HG03196 (cell line): ENCODE data around the gene TWIST2.

Experiments used
- ATAC-seq: cut with Tn5 transposase; IDR thresholded peaks from one replicate; pipeline ENCODE4 v1.9.1; 2021; ENCODE audit not compliant: unreplicated experiment

TWIST2 gene

DNA sequence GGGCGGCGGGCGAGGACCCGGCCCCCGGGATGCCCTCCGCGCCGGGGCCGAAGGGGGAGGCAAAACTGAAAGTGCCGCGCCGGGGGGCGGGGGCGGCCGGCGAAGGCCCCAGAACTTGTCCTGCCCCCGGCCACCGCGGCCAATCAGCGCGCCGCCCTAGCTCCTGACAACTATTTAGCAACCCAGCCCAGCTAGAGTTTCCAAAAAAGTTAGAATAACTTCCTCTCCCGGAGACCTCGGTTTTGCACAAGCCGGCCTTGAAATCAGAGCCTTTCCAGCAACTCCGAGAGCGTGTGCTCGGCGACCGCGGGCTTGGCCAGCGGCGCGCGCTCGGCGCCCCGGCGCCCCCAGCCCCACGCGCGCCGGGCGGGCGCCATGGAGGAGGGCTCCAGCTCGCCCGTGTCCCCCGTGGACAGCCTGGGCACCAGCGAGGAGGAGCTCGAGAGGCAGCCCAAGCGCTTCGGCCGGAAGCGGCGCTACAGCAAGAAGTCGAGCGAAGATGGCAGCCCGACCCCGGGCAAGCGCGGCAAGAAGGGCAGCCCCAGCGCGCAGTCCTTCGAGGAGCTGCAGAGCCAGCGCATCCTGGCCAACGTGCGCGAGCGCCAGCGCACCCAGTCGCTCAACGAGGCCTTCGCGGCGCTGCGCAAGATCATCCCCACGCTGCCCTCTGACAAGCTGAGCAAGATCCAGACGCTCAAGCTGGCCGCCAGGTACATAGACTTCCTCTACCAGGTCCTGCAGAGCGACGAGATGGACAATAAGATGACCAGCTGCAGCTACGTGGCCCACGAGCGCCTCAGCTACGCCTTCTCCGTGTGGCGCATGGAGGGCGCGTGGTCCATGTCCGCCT is at the start of gene TWIST2:
TSS of gene TWIST2 (plus strand) at position 245 of the 850 bp plus-strand sequence. CDS start at position 376, 131 bp downstream.
- no peak for ATAC-seq

DNA sequence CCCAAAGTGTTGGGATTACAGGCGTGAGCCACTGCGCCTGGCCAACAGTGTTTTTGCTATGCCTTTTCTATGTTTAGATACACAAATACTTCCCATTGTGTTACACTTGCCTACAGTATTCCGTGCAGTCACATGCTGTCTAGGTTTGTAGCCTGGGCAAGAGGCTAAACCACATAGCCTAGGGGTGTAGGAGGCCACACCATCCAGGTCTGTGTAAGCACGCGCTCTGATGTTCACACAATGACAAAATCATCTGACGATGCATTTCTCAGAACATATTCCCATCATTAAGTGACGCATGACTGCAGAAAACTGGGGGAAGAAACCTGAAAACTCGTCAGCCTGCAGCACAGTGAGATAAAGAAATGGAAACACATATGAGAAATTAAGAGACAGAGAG is 46.1 kb upstream of the TWIST2 start:
- ATAC-seq, result no peak

DNA sequence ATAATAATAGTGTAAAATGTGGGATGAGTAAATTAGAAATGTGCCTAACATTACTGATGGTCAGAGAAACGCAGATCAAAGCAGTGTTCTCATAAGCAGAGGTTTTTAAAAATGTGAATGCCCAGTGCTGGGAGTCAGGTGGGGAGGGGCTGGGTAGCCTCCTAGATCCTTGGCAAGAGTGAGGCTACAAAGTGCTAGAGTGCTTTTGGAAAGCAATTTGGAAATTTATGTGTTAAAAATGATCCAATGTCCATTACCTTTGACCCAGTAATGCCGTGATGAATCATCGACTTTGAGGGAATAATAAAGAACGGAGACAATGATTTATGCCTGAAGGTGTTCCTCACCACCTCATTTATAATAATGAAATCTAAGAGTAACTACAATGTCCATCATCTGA is 44.9 kb upstream of the TWIST2 start:
- ATAC-seq, result no peak

DNA sequence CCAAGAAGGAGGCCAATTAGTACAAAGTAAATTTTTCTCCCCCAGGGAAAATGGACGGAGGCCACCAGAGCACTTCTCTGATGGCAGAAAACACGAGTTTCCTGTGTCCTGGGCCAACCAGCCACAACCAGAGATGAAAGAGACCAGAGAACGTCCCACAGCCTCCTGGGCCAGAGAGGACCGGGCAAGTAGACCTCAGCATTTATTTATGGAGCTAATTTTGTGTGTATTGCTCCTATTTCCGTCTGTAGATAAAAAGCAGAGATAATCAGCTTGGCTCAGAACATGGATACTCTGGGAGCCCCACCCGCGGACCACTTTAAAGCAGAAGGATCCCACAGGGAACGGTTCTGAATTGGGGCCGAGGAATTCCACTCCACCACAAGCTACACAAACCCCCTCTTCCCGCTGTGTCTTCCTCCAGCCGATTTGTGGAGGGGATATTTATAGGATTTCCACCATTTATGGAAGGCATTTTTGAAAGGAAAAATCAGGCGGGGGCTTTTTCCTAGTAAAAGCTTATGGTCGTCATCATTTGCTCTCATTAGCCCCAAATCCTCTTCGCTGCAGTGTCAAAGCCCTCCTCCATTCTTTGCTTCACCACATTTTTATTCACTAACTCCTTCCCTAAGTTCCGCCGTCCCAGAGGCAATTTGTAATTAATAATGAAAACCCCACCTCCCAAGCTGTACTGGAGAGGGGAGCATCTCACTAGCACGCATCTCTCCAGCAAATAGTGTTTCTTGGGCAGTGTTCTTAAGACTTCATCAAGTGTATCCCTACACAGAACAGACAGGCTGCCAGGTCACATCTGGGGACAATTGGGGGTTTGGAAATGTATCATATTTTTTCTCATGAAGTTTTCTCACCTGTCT is 43.7 kb upstream of the TWIST2 start:
- no peak for ATAC-seq

DNA sequence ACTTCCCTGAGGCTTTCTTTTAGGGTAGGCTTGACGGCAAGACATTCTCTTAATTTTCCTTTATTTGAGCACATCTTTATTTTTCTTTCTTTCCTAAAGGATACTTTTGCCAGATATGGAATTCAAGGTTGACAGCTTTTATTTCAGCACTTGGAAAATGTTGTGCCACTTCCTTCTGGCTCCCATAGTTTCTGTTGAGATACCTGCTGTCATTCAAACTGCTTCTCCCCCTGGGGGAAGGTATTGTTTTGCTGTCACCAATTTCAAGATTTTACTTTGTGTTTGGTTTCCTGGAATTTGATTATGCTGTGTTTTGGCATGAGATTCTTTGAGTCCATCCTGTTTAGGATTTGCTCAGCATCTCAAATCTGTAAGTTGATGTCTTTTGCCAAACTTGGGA is 39.1 kb upstream of the TWIST2 start:
- ATAC-seq, result no peak

DNA sequence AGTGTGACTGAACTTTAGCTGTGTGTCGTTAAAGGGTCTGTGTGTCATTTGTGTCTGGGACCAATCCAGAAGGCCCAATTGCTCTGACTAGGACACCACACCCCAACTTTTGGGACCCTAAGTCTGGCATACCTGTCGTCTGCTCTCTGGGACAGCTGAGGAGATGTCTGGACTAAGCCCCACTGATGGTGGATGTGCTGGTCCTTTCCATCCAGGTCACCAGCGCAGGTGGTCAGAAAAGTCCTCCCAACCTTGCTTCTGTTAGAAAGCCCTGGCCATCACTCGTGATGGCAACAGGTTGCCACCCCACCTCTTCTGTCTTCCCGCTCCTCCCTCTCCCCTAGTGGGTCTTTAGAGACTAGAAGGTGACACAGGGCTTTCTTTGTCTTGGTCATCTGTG is 37.6 kb upstream of the TWIST2 start:
- no peak for ATAC-seq

DNA sequence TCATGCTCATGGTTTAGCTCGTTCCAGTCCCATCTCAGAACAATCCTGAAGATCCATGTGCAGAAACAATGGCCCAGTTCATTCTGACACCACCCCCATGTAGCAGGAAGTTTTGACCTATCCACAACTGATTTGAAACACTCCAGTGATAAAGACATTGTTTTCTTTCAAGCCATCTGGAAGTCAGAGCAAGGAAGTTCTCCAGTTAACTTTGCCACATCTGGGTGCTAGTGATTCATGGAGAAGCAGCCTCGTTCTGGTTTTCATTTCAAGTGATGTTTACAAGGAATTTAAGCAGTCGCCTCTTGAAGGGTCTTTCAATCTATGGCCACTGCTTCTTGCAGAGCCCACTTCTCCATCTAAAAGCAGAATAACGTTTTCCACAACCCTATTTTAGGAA is 36.6 kb upstream of the TWIST2 start:
- no peak for ATAC-seq

DNA sequence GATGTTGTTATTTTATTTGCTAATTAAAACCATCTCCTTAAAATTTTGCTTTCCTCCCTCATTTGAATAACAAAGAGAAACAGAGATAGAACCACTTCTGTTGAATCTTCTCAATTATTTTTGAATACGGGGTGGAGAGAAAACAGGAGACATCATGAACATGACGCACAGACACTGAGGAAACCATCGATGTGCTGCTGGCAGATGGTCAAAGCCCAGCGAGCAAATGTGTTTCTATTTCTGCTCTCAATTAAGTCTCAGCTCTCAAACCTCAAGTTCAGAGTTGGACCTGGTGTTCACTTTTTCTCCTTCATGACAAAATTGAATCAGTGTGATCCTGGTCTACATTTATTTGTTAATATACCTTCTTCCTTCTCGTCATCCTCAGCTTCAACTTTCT is 36.1 kb upstream of the TWIST2 start:
- no peak for ATAC-seq

DNA sequence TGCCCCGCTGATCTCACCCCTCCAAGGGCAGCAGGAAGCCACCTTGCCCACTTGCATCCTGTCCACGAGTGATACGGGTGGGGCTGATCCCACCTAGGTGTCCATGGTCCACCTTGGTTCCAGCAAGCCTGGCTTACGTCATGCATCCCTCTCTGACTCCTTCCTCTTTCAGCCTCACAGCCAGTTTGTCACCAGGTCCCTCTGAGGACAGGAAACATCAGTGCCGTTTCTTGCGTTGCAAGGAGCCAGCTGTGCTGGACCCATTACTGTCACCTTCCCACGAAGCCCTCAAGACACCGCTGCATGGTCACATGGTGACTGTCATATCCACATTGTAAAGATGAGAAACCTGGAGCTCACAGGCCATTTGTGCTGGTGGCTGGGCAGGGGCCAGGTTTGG is 34.8 kb upstream of the TWIST2 start:
- no peak for ATAC-seq

DNA sequence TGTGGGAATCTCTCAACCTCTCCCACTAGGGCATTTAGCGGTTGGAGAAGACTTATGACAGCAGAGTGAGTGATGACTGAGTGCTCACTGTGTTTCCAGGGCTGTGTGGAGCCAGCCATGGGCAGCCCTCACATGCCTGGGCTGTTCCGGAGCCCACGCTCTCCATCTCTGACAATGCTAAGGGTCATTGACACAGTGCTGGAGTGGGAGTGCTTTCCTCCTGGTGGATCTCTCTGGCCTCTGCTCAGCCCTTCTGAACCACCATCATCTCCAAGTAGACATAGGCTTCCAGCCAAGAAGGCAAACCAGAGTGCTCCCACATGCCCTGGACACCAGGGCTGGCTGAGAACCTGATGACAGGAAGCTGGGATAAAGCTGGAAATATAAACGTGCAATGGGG is 33.1 kb upstream of the TWIST2 start:
- ATAC-seq, result no peak

DNA sequence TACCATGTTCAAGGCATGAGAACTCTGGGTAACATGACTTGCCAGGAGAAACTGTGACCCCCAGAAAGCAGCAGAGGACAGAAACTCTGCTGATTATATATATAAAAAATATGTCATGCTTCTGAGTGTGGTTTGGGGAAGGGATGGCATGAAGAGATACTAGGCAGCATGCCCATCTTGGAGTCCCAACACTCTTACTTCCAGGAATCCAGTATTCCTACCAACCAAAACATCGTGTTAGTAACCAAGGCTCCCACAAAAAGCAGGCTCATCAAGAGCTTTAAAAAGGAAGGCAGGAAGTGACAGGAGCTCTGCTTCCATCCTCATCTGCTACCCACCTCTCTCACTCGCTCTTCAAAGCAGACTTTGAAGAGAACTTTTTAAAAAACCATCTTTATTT is 31.6 kb upstream of the TWIST2 start:
- ATAC-seq, result no peak

DNA sequence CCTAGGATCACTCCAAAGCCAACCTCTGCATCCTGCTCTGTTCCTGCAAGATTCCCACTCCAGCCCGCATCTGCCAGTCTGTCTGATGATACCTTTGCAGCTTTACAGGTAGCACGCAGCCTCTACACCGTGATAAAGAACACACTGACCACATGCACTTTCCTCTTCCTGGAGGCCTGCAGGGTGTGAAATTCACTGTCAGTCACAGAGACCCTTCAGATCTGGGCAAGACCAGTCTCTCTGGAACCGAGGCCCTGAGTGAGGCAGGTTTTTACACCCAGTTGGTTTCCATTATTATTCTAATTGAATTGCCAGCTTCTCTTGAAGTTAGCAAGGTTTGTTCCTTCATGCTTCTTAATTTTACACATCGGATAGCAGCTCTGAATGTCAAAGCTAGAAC is 30.5 kb upstream of the TWIST2 start:
- no peak for ATAC-seq

DNA sequence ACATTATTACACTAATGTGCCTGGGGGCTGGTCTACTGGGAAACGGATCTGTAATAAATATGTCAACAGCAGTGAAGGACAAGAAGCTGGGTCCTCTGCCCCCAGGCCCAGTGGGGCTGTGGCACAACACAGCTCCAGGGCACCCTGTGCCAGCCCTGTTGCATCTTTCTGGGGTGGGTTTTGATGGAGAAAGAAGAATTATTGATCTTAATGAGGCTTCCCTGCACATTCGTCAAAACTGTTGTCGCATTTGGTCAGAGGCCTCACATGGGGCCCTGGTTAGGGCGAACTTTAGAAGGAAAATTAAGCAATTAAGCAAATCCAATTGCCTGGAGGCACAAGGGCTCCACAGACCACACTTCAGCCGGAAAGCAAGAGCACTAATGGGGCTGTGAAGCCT is 30.0 kb upstream of the TWIST2 start:
- ATAC-seq, result no peak

DNA sequence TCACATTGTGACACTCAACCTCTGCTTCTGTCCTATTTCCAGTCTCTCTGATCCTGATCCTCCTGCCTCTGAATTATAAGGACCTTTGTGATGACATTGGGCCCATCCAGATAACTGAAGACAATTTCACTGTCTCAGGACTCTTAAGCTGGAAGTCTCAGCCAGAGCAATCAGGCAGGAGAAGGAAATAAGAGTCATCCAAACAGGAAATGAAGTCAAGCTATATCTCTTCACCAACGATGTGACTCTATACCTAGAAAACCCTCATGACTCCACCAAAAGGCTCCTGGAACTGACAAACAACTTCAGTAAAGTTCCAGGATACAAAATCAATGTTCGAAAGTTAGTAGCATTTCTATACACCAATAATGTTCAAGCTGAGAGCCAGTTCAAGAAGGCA is 29.3 kb upstream of the TWIST2 start:
- no peak for ATAC-seq

DNA sequence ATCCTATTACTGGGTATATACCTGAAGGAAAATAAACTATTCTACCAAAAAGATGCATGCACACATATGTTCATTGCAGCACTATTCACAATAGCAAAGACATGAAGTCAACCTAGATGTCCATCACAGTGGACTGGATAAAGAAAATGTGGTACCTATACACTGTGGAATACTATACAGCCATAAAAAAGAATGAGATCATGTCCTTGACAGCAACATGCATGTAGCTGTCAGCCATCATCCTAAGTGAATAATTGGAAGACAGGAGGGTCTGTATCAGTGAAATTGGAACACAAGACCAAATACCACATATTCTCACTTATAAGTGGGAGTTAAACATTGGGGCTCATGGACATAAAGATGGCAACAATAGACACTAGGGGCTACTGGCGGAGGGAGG is 27.7 kb upstream of the TWIST2 start:
- no peak for ATAC-seq

DNA sequence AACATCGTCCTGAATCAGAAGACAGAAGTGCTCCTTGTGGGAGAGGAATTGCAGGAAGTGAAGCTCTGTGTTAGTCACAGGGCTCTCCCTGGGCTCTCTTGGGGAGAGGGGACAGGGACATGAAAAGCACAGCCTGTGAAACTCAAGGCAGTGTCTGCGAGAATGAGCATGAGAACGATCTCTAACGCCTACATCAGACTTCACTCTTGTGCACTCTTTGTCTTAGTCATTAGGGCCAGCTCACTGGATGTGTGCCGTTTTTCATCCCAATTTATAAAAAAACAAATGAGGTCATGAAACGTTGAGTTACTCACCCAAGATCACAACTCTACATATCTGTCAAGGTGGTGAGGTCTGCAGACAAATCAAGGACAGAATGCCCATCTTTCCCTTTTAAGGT is 27.0 kb upstream of the TWIST2 start:
- ATAC-seq, result no peak

DNA sequence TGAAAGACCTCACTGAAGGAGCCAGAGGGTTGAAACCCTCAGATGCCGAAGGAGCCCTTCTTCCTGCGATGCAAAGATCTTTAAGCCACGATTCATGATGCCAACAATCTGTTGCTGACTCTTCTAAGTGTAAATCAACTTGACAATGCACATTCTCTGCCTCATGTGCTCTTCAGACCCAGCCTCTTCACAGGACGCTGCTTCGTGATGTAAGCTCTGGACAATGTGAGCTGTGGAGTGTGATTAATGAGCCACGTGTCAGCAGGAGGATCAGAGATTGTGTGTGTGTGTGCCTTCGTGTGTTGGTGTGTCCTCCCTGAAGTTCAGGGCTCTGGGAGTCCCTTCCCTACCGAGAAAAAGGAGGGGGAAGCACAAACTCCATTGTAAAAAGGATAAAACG is 26.5 kb upstream of the TWIST2 start:
- ATAC-seq, result no peak

DNA sequence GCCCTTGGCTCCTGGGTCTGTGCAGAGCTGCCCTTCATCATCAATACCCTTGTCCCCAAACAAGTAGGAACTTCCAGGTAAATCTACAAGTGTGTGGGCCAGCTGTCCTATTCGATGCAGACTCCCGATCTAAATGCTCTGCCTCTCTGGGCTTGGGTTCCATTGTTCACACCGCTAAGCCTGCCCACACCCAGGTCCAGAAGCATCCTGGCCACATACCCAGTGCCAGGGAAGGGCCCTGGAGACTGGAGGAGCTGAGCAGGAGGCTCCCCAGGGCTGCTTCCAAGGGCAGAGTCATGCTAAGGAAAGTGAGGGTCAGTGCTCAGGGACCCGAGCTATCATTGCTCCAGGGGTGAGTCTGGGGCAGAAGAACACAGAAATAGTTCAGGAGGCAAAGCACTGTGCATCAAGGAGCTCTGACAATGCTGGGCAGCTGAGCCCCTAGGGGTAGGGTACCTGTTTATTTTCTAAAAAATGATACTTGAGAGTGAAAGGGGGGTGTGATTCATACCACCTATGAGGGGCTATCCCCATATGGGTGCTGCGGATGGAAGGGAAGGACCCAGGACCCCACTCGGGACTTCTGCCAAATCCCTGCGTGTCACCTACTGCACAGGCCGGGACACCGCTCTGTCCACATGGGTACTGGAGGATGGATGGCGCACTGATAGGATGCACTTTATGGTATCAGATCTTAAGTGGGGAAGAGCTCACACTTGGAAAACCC is 25.8 kb upstream of the TWIST2 start:
- ATAC-seq, result no peak

DNA sequence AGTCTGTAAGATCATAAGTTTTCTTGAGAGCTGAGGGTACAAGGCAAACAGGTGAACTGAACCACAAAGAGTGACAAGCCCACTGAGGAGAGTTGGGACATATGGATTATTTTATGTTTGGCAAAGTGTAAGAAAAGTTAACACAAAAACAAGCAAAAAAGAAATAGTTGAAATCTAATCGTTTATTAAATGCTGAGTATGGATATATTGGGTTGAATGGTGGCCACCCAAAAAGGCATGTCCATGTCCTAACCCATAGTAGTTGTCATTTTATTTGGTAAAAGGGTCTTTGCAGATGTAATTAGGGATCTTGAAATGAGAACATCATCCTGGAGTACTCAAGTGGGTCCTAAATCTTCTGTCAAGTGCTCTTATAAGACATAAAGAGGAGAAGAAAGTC is 24.9 kb upstream of the TWIST2 start:
- no peak for ATAC-seq

DNA sequence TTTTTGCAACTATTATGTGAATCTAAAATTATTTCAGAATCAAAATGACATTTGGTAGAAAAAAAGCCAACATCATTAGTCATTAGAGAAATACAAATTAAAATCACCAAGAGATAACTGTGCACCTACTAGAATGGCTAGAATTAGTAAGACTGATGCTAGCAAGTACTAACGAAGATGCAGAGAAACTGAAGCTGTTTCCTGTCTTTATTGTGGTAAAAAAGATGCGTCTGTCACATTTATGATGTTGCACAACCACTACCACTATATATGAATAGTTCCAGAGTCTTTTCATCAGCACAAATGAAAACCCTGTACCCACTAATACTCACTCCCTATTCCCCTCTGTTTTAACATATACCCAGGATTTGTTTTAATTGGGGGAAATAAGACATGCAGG is 16.7 kb upstream of the TWIST2 start:
- no peak for ATAC-seq

DNA sequence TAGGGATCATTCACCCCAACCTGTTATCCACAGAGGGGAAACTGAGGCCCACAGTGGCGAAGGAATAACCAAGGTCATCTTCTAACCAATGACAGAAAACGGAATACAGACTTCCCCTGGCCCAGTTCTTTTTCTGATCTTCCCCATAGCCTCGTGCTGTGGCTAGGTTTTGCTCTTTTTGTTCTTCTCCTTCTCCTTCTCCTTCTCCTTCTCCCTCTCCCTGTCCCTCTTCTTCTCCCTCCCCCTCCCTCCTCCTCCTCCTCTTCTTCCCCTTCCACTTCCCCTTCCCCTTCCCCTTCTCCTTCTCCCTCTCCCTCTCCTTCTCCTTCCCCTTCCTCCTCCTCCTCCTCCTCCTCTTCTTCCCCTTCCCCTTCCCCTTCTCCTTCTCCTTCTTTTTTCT is 12.9 kb upstream of the TWIST2 start:
- no peak for ATAC-seq
